Stimulated activated naive CD8-positive, alpha-beta T cell treated with anti-CD3 and anti-CD28 coated beads, Interleukin-15, Interleukin-2, amounts not matched to agents 100 ng/mL and 50 ng/mL, for 24 hours (primary cell): ENCODE results near the gene CMKLR1.

Experiments
- H3K27ac Mint-ChIP-seq: one replicate; pipeline ENCODE4 v1.8.0; 2021; ENCODE audit warnings: mild to moderate bottlenecking, mixed read lengths
- H3K27me3 Mint-ChIP-seq: one replicate; pipeline ENCODE4 v1.8.0; 2021; ENCODE audit warnings: mixed read lengths
- H3K36me3 Mint-ChIP-seq: one replicate; pipeline ENCODE4 v1.8.0; 2021; ENCODE audit warnings: low read depth, mixed read lengths
- H3K4me1 Mint-ChIP-seq: one replicate; pipeline ENCODE4 v1.8.0; 2021; ENCODE audit warnings: low read depth, mixed read lengths
- H3K4me3 Mint-ChIP-seq: one replicate; pipeline ENCODE4 v1.8.0; 2021; ENCODE audit warnings: mild to moderate bottlenecking, mixed read lengths
- H3K9me3 Mint-ChIP-seq: one replicate; pipeline ENCODE4 v1.8.0; 2021; ENCODE audit warnings: mixed read lengths

The CMKLR1 gene

DNA sequence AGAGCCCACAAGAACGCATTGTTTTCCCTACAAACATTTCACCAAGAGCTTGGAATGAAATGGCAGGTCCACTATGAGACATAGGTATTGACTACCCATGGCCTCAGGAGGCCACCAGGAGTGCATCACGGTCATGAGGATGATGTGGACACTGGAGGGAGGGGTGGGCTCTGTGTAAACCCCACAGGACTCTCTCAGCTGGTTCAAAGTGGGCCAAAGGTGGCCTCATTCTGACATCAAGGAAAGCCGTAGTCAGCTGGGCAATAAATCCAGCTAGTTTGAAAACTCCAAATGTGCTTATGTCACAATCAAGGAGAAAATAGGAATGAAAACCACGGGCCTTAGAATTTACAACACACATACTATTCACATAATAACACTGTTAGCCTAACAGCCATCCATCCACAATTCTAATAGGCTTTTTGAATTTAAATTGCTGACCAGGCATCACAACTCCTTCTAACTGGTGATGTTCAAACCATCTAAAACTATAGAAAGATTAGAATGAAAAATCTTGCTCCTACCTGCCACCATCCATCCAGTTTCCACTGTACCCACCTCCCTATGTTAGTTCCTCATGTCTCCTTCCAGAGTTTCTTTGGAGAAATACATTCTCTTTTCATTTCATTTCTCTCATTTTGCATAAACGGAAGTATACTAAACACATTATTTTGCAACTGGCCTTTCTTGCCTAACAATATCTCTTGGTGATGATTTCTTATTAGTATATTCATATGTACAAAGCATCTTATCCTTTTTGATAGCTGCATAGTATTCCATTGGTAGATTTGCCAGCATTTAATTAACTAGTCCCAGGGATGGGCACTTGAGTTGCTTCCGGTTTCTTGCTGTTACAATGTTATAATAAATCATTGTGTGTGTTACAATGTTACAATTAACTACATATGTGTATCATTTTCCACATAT is 21.5 kb downstream of the CMKLR1 start:
- Mint-ChIP-seq H3K27ac (no peak overlapping the region), H3K9me3 (no peaks in the 10 kb centered on the region), H3K36me3 (no peaks in the 10 kb centered on the region)

GRCh38 chr12:108316176-108317086 is 22.7 kb downstream of the CMKLR1 start:
- peaks cover 16% of the 10 kb centered on the region for H3K4me1 Mint-ChIP-seq
- no peak overlapping the region for H3K27ac Mint-ChIP-seq
- H3K27me3 Mint-ChIP-seq: no peaks in the 10 kb centered on the region
- H3K9me3 Mint-ChIP-seq: no peaks in the 10 kb centered on the region
- H3K4me3 Mint-ChIP-seq: no peak overlapping the region
- no peaks in the 10 kb centered on the region for H3K36me3 Mint-ChIP-seq

More for the DNA sequence above, 21.5 kb downstream of the CMKLR1 start:
- Mint-ChIP-seq H3K4me3 (no peak overlapping the region), H3K4me1 (peaks cover 16% of the 10 kb centered on the region), H3K27me3 (peaks cover 1% of the 10 kb centered on the region)

GRCh38 chr12:108315486-108316105 is 23.5 kb downstream of the CMKLR1 start:
- H3K36me3 Mint-ChIP-seq: no peaks in the 10 kb centered on the region
- H3K27me3 Mint-ChIP-seq: no peaks in the 10 kb centered on the region
- H3K4me3 Mint-ChIP-seq: no peak overlapping the region
- no peak overlapping the region for H3K27ac Mint-ChIP-seq
- peaks cover 15% of the 10 kb centered on the region for H3K4me1 Mint-ChIP-seq
- no peaks in the 10 kb centered on the region for H3K9me3 Mint-ChIP-seq

- no peaks in the 10 kb centered on the region for H3K9me3 Mint-ChIP-seq
- no peak overlapping the region for H3K4me3 Mint-ChIP-seq
- peaks cover 12% of the 10 kb centered on the region for H3K4me1 Mint-ChIP-seq
- H3K36me3 Mint-ChIP-seq: no peaks in the 10 kb centered on the region
- peak overlapping the region; percentile 0 for H3K27ac Mint-ChIP-seq
- H3K27me3 Mint-ChIP-seq: no peaks in the 10 kb centered on the region
These were observed 25.3 kb downstream of the CMKLR1 start for GRCh38 chr12:108313606-108314351.

- no peaks in the 10 kb centered on the region for H3K9me3 Mint-ChIP-seq
- H3K4me1 Mint-ChIP-seq: peaks cover 12% of the 10 kb centered on the region
- no peaks in the 10 kb centered on the region for H3K27me3 Mint-ChIP-seq
- no peak overlapping the region for H3K27ac Mint-ChIP-seq
- H3K36me3 Mint-ChIP-seq: no peaks in the 10 kb centered on the region
- H3K4me3 Mint-ChIP-seq: no peak overlapping the region
These were observed 25.9 kb downstream of the CMKLR1 start for GRCh38 chr12:108313241-108313605.

- Mint-ChIP-seq H3K27me3 (no peaks in the 10 kb centered on the region), H3K36me3 (no peaks in the 10 kb centered on the region), H3K9me3 (no peaks in the 10 kb centered on the region), H3K4me1 (peaks cover 12% of the 10 kb centered on the region), H3K27ac (no peak overlapping the region), H3K4me3 (no peak overlapping the region)
These were observed 26.4 kb downstream of the CMKLR1 start for GRCh38 chr12:108312693-108313189.

- no peak overlapping the region for H3K27ac Mint-ChIP-seq
- peaks cover 13% of the 10 kb centered on the region for H3K4me1 Mint-ChIP-seq
- no peaks in the 10 kb centered on the region for H3K9me3 Mint-ChIP-seq
- H3K27me3 Mint-ChIP-seq: no peaks in the 10 kb centered on the region
- no peak overlapping the region for H3K4me3 Mint-ChIP-seq
- no peaks in the 10 kb centered on the region for H3K36me3 Mint-ChIP-seq
These were observed 26.9 kb downstream of the CMKLR1 start for GRCh38 chr12:108312073-108312659.

DNA sequence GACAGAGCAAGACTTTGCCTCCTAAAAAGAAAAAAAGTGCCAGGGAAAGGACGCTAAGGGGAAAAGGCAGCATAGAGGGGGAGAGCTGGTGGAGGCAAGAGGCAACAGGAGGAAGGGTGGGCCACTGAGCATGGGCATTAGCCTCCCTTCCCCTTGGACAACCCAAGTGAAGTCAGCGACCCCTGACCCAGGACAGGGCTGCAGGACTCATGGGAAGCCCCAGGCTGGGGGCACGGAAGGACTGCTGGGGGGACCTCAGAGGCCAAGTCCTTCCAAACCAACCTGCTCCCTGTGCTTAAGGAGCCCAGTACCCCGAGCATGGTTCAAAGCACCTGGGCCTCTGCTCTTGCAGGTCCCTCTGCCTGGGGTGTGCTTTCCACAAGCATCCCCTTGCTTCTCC is 27.5 kb downstream of the CMKLR1 start:
- Mint-ChIP-seq H3K4me1 (peaks cover 19% of the 10 kb centered on the region), H3K36me3 (no peaks in the 10 kb centered on the region), H3K27ac (no peak overlapping the region), H3K27me3 (no peaks in the 10 kb centered on the region), H3K9me3 (no peaks in the 10 kb centered on the region), H3K4me3 (no peak overlapping the region)

DNA sequence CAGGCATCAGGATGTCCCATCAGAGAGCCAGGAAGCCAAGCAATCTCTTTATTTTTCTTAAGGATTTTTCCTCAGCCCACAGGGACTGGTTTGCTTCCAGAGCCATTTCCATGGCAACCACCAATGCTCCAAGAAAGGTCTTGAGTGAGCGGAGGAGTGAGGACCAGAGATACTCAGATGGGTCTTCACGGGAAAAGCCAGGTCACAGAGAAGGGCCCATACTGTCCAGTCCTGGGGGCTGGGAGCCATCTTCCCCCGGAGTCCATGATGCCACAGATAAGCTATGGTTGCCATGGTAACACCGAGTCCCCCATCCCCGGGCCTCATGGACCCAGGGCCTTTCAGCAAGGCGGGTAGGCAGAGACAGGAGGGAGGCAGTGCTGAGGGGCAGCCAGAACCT is 28.6 kb downstream of the CMKLR1 start:
- no peaks in the 10 kb centered on the region for H3K27me3 Mint-ChIP-seq
- no peaks in the 10 kb centered on the region for H3K36me3 Mint-ChIP-seq
- H3K4me1 Mint-ChIP-seq: peaks cover 30% of the 10 kb centered on the region
- H3K27ac Mint-ChIP-seq: no peak overlapping the region
- no peaks in the 10 kb centered on the region for H3K9me3 Mint-ChIP-seq
- H3K4me3 Mint-ChIP-seq: no peak overlapping the region

DNA sequence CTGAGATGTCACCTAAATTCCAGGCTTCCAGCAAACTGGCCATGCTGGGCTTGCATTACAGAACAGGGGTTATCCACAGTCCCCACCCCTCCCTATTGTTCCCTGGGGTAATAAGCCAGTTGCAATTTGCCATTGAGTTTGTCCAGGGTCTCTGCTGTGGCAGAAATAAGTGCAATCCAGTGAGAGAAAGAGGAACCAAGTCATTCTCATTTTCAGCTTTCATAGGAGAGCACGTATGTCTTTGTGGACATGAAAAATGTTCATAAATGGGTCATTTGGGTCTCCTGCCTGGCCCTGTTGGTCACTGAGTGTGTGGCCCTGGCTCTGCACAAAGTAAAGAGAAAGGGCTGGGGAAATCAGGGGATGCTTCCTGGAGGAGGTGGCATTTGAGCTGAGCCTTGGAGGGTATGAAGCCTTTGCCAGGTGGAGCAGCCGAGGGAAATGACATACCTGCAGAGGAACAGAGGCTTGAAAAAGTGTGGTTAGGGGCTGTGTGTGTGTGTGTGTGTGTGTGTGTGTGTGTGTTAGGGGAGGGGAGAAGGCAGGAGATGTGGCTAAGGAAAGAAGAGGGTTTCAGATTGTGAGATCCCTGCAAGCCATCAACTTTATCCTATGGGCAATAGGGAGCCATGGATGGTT is 29.3 kb downstream of the CMKLR1 start:
- H3K9me3 Mint-ChIP-seq: no peaks in the 10 kb centered on the region
- H3K4me3 Mint-ChIP-seq: no peak overlapping the region
- no peak overlapping the region for H3K27ac Mint-ChIP-seq
- H3K4me1 Mint-ChIP-seq: peaks cover 31% of the 10 kb centered on the region
- no peaks in the 10 kb centered on the region for H3K36me3 Mint-ChIP-seq
- no peaks in the 10 kb centered on the region for H3K27me3 Mint-ChIP-seq

- Mint-ChIP-seq H3K36me3 (no peaks in the 10 kb centered on the region), H3K27ac (no peak overlapping the region), H3K9me3 (no peaks in the 10 kb centered on the region), H3K4me3 (no peak overlapping the region), H3K4me1 (peaks cover 23% of the 10 kb centered on the region), H3K27me3 (no peaks in the 10 kb centered on the region)
These were observed 30.6 kb downstream of the CMKLR1 start for GRCh38 chr12:108308395-108309085.

- H3K4me1 Mint-ChIP-seq: peaks cover 21% of the 10 kb centered on the region
- no peaks in the 10 kb centered on the region for H3K36me3 Mint-ChIP-seq
- H3K27ac Mint-ChIP-seq: no peak overlapping the region
- H3K4me3 Mint-ChIP-seq: no peak overlapping the region
- no peaks in the 10 kb centered on the region for H3K9me3 Mint-ChIP-seq
- no peaks in the 10 kb centered on the region for H3K27me3 Mint-ChIP-seq
These were observed 32.1 kb downstream of the CMKLR1 start for GRCh38 chr12:108307006-108307405.

DNA sequence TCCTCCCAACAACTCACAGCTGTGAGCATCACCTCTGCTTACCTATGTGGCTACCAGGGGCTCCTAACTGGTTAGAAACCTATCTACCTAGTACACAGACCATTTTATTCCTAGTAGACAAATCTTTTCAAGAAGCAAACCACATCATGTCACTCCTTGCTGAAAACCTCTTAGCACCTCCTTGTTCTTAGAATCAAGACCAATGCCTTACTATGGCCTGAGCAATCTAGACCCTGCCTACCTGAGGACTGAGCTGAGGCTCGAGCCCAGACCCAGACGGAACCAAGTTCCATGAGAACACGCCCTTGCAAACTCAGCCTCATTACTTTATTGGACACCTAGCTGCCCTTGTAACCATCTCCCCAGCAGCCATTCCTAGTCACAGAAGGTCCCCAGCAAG is 32.6 kb downstream of the CMKLR1 start:
- Mint-ChIP-seq H3K27me3 (no peaks in the 10 kb centered on the region), H3K4me3 (no peak overlapping the region), H3K9me3 (no peaks in the 10 kb centered on the region), H3K27ac (no peak overlapping the region), H3K36me3 (no peaks in the 10 kb centered on the region), H3K4me1 (peaks cover 25% of the 10 kb centered on the region)
